ENCODE results near the gene RASSF8. TPM values are rescaled to one million over a fixed set of nuclear protein-coding genes. Genes with fewer than 3 reads are reported as not detected.

RASSF8 gene
- total and polyA plus RNA-seq, 8 donors = 3.7 to 66.8 (median 10.5) TPM

DNA sequence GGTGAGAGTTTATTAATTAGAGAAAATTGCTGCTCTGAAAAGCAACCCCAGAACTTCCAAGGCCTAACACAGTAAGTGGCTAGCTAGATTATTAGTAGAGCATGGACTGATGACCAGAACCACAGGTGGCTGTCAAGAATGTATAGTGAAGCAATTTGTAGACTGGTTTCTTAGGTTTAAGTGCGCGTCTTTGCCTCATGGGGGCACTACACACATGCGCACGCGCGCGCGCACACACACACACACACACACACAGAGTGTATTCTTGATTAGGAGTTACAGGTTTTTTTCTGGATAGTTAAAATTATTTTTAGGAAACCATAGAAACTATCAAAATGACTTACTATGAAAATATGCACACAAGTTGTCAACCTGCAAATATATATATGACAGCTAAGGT lies 99.8 kb downstream of the RASSF8 start:
- WGBS, 5 donors = 90 to 94% (median 93%) methylated on average over 8 of the region's 8 CpGs
- Histone ChIP-seq H3K36me3 (no peaks in the 10 kb centered on the region), H3K9me3 (no peaks in the 10 kb centered on the region), H3K4me3 (no peak overlapping the region), H3K27me3 (no peaks in the 10 kb centered on the region), H3K27ac (no peak overlapping the region), H3K4me1 (peaks cover 4 to 36% (median 21%) of the 10 kb centered on the region in 4 donors)
- TF ChIP-seq POLR2A (IDR thresholded peaks at IDR 0.05) (no peak), CTCF (IDR thresholded peaks at IDR 0.05) (no peak), POLR2AphosphoS5 (IDR thresholded peaks at IDR 0.05) (no peak), EP300 (IDR thresholded peaks at IDR 0.05) (no peak)
- intact Hi-C loops (cut with DNase I; ENCODE audit: low total_unique reads) = no loop called here
- no peak for DNase-seq

DNA sequence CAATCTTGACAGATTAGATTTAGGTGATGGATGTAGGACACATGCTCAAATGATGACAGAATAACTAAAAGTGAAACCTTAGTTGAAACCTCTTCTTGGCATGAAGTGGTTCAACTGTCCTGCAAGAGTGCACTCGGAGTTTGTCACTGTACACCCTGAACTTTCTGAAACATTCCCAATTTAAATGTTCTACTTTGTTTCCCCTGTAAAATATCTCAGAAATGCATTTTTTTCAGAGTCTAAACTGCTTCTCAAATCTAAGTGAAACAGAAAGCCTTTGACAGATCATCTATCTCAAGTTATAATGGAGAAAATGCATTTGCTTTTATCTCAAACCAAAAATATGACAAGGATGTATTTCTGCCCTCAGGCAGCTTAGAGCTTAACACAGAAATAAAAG lies 100.3 kb downstream of the RASSF8 start:
- H3K9me3 ChIP-seq = no peaks in the 10 kb centered on the region
- H3K27me3 ChIP-seq = no peaks in the 10 kb centered on the region
- H3K27ac ChIP-seq = no peak overlapping the region
- no peak for DNase-seq
- TF ChIP-seq POLR2AphosphoS5 (IDR thresholded peaks at IDR 0.05) (no peak), EP300 (IDR thresholded peaks at IDR 0.05) (no peak), POLR2A (IDR thresholded peaks at IDR 0.05) (no peak), CTCF (IDR thresholded peaks at IDR 0.05) (no peak)
- intact Hi-C loops (cut with DNase I; ENCODE audit: low total_unique reads) = no loop called here
- peaks cover 4 to 30% (median 19%) of the 10 kb centered on the region in 4 donors for H3K4me1 ChIP-seq
- H3K4me3 ChIP-seq = no peak overlapping the region
- 71 to 93% (median 91%) methylated on average over 1 of the region's 1 CpG for WGBS, 5 donors
- H3K36me3 ChIP-seq = no peaks in the 10 kb centered on the region

DNA sequence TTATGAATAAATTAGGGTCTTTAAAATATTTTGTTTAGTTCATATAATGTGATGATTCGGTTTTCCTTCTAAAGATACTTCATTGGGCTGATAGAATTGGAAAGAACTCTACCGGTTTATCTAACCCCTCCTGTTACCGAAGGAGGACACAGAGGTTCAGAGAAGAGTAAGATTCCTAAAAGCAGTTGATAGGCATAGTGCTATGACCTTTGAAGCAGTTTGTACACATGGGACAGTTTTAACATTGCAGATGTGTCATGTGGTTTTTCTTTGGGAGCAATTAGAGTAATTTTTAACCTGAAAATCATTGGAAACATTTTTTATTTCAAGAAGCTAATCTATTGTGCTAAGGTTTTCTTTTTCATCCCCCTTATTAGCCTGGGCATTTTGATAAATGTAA lies 103.5 kb downstream of the RASSF8 start:
- H3K9me3 ChIP-seq = no peaks in the 10 kb centered on the region
- intact Hi-C loops (cut with DNase I; ENCODE audit: low total_unique reads) = no loop called here

GRCh38 chr12:26062566-26062965 lies 104.1 kb downstream of the RASSF8 start:
- intact Hi-C loops (cut with DNase I; ENCODE audit: low total_unique reads) = no loop called here

More for the DNA sequence above, 103.5 kb downstream of the RASSF8 start:
- no peaks in the 10 kb centered on the region for H3K36me3 ChIP-seq
- no peak for DNase-seq
- no peak overlapping the region for H3K27ac ChIP-seq
- H3K4me1 ChIP-seq = no peaks in the 10 kb centered on the region
- no peak overlapping the region for H3K4me3 ChIP-seq
- no peaks in the 10 kb centered on the region for H3K27me3 ChIP-seq
- TF ChIP-seq POLR2AphosphoS5 (IDR thresholded peaks at IDR 0.05) (no peak), POLR2A (IDR thresholded peaks at IDR 0.05) (no peak), CTCF (IDR thresholded peaks at IDR 0.05) (no peak), EP300 (IDR thresholded peaks at IDR 0.05) (no peak)
- WGBS, 5 donors = 92 to 99% (median 96%) methylated on average over 3 of the region's 3 CpGs

More at GRCh38 chr12:26062566-26062965, 104.1 kb downstream of the RASSF8 start:
- Histone ChIP-seq H3K36me3 (no peaks in the 10 kb centered on the region), H3K4me3 (no peak overlapping the region), H3K4me1 (no peaks in the 10 kb centered on the region), H3K27me3 (no peaks in the 10 kb centered on the region), H3K9me3 (no peaks in the 10 kb centered on the region), H3K27ac (no peak overlapping the region)
- TF ChIP-seq CTCF (IDR thresholded peaks at IDR 0.05) (no peak), POLR2A (IDR thresholded peaks at IDR 0.05) (no peak), EP300 (IDR thresholded peaks at IDR 0.05) (no peak), POLR2AphosphoS5 (IDR thresholded peaks at IDR 0.05) (no peak)
- no peak for DNase-seq
- 64 to 85% (median 74%) methylated on average over 4 of the region's 4 CpGs for whole genome bisulfite sequencing, 5 donors
